AG04450 (cell line): Measurements from ENCODE around the gene SHC3. TPM values are rescaled to one million over a fixed set of nuclear protein-coding genes. Genes with fewer than 3 reads are reported as not detected.

Experiments used
- CTCF ChIA-PET: fragments of 300-600, 350-600 bp; formaldehyde crosslinking; extraction: SDS; loops from one replicate; lab custom pipeline; 2022; ENCODE audit warnings: antibody characterized with exemption, inconsistent platforms; lab: Charles Lee
- POLR2A ChIA-PET: fragments of 350-600 bp; formaldehyde crosslinking; extraction: SDS; loops from one replicate; lab custom pipeline; 2021; ENCODE audit warnings: antibody characterized with exemption, inconsistent platforms; lab: Yijun Ruan, JAX
- DNase-seq: peaks from one replicate; pipeline ENCODE4 v3.0.0-alpha.2; 2011; ENCODE audit warnings: low read depth, low spot score
- H3K27ac ChIP-seq: one replicate; pipeline ENCODE4 v1.5.1; 2012; ENCODE audit warnings: low read depth, low read length, control low read depth
- H3K27me3 ChIP-seq: one replicate; pipeline ENCODE4 v1.6.0; 2012; ENCODE audit warnings: low read length; ENCODE audit not compliant: control insufficient read depth, insufficient read depth
- H3K4me3 ChIP-seq: 2 replicates; pipeline ENCODE4 v1.5.1; 2011; ENCODE audit warnings: mild to moderate bottlenecking, low read depth, low read length, control low read depth
- H3K9me3 ChIP-seq: 2 replicates; pipeline ENCODE4 v1.5.1; 2012; ENCODE audit warnings: low read length; ENCODE audit not compliant: control insufficient read depth, insufficient read depth
- polyA plus RNA-seq: library from polyadenylated mRNA; depleted of rRNA; stranded (reverse); fragments of >200 nt; gene quantifications from 2 replicates; pipeline ENCODE4 v1.2.3, GENCODE V29; 2011
- TF ChIP-seq, protein P1 (sequence below): IDR thresholded peaks from 2 replicates; pipeline ENCODE4 v1.5.1; 2011; ENCODE audit warnings: low read depth, low read length, control low read depth, inconsistent platforms

SHC3 gene
- polyA plus RNA-seq, 1 experiment = 4.3 TPM

DNA sequence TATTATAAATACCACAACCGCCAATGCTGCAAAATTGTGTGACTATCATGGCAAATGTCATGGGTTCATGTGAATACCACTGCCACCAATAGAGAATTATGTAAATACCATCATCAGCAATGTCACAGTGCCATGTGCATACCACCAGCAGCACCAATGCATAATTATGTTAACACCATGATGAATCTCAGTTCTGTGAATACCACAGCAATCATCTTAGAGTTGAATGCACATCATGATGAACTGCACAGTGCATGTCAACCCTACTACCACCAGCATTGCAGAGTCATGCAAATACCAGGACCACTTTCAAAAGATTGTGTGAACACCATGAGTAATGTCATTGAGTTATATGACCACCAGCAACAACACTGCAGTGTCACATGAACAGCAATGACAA lies 63.2 kb downstream of the SHC3 start:
- Histone ChIP-seq H3K27ac (no peak overlapping the region), H3K4me3 (no peak overlapping the region), H3K27me3 (no peaks in the 10 kb centered on the region), H3K9me3 (no peaks in the 10 kb centered on the region; the same call in 1 of the 2 replicates)
- ChIA-PET CTCF (no interaction called here), POLR2A (no interaction called here)
- TF ChIP-seq, protein P1, sequence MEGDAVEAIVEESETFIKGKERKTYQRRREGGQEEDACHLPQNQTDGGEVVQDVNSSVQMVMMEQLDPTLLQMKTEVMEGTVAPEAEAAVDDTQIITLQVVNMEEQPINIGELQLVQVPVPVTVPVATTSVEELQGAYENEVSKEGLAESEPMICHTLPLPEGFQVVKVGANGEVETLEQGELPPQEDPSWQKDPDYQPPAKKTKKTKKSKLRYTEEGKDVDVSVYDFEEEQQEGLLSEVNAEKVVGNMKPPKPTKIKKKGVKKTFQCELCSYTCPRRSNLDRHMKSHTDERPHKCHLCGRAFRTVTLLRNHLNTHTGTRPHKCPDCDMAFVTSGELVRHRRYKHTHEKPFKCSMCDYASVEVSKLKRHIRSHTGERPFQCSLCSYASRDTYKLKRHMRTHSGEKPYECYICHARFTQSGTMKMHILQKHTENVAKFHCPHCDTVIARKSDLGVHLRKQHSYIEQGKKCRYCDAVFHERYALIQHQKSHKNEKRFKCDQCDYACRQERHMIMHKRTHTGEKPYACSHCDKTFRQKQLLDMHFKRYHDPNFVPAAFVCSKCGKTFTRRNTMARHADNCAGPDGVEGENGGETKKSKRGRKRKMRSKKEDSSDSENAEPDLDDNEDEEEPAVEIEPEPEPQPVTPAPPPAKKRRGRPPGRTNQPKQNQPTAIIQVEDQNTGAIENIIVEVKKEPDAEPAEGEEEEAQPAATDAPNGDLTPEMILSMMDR = no peak
- DNase-seq = no peak

DNA sequence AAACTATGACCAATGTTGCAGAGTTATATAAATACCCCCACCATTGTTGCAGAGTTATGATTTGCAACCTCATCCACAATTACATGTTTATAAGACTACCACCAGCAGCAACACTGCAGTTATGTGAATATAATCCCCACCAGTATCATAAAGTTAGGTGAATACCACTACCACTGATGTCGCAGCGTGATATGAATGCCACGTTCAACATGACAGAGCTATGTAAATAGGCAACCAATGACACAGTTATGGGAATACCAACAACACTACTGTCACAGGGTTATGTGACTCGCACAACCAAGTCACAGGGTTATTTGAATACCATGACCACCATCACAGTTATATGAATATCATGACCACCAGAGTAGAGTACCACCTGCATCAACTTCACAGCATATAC lies 63.9 kb downstream of the SHC3 start:
- TF ChIP-seq, protein P1 = no peak
- CTCF ChIA-PET = no interaction called here
- Histone ChIP-seq H3K9me3 (no peaks in the 10 kb centered on the region; the same call in 1 of the 2 replicates), H3K27me3 (no peaks in the 10 kb centered on the region), H3K27ac (no peak overlapping the region), H3K4me3 (no peak overlapping the region)
- POLR2A ChIA-PET = no interaction called here
- no peak for DNase-seq

DNA sequence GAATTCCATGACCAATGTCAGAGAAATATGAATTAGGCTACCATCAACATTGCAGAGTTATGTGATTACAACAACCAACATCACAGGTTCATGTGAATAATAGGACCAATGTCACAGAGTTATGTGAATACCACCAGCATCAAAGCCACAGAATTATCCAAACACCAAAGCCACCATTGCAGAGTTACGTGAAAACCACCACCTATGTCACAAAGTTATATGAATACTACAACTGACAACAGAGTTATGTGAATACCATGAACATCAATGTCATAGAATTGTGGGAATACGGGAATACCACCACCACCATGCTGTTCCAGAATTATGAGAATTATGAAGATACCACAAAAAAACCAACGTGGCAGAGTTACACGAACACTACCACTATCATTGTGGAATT lies 64.8 kb downstream of the SHC3 start:
- no peak for DNase-seq
- POLR2A ChIA-PET = no interaction called here
- TF ChIP-seq, protein P1 = no peak

DNA sequence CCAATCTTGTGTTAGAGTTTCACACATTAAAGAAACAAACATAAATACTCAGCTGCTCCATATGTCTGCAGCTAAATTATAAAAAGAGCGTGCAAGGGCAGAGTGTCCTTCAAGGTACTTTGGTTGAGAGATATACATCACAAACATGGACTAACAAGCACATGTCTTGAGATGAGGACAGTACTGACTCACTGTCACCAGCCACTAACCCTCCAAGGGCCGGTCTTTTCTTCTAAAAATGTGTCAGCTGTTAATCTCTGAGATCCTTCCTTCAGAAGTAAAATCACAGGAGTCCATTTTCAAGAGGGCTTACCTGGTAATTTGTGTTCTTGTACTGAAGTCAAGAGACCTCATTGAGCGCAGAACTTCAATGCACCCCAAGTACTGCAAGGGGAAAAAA lies 66.4 kb downstream of the SHC3 start:
- Histone ChIP-seq H3K4me3 (no peak overlapping the region), H3K27ac (no peak overlapping the region), H3K9me3 (no peaks in the 10 kb centered on the region; the same call in 1 of the 2 replicates), H3K27me3 (no peaks in the 10 kb centered on the region)
- DNase-seq = no peak
- POLR2A ChIA-PET = no interaction called here
- CTCF ChIA-PET = no interaction called here
- TF ChIP-seq, protein P1 = no peak

More for the DNA sequence above, 64.8 kb downstream of the SHC3 start:
- CTCF ChIA-PET = no interaction called here
- H3K27me3 ChIP-seq = no peaks in the 10 kb centered on the region
- H3K27ac ChIP-seq = no peak overlapping the region
- H3K9me3 ChIP-seq = no peaks in the 10 kb centered on the region; the same call in 1 of the 2 replicates
- H3K4me3 ChIP-seq = no peak overlapping the region

DNA sequence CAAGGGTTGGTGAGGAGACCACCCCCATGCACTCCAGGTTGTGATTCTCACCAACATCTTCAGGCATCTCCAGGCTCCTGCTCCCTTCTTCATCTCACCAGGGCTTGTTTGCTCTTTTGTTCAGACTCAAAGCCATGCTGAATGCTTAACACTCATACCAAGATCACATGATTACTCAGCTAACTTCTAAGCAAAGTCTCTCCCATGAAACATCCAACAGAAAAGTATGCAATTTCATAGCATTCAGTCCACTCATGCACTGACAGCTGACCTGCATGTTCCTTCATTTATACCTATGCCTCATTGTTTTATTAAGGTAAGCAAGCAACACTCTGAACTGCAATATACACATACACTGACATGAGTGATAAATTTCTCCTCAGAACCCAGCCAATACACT lies 69.0 kb downstream of the SHC3 start:
- Histone ChIP-seq H3K27ac (no peak overlapping the region), H3K9me3 (no peaks in the 10 kb centered on the region; the same call in 1 of the 2 replicates), H3K27me3 (no peaks in the 10 kb centered on the region), H3K4me3 (no peak overlapping the region)
- TF ChIP-seq, protein P1 = no peak
- ChIA-PET POLR2A (no interaction called here), CTCF (no interaction called here)
- no peak for DNase-seq
